ENCODE results near the gene TMEM138.

Gene TMEM138

DNA sequence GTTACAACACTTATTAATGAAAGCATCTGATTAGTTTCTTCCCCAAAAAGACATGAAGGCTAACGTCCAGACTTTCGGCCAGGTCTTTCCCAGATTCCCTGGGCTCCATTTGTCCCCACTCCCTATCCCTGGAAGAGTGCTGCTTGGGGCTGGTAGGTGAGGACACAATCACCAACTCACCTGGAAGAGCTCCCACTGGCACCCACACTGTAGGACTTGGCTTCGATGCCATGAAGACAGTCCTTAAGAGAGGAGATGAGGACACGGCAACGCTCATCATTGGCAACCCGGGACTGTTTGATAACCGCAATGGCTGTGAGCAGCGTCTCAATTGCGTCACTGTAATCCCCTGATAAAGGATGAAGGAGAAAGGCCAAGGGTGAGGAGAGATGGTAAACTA, 49.4 kb downstream of the TMEM138 start:
- DNase-seq, result no peak

DNA sequence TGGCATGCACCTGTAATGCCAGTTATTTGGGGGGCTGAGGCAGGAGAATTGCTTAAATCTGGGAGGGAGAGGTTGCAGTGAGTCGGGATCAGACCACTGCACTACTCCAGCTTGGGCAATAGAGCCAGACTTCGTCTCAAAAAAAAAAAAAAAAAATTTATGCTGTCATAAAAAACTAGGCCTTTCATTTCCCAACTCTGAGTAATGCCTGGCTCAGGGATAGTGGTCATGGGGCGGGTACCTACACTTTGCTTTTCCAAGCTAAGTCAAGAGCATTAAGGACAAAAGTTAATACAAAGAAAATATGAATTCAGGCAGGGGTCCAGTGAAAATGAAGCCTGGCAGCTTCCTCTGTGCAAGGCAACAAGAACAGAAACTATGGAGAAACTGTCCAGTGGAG, 51.3 kb downstream of the TMEM138 start:
- DNase-seq, result peak in 1 of 3 donors; percentile 14

- no peak for DNase-seq
Observed at GRCh38 chr11:61414547-61414946, 52.4 kb downstream of the TMEM138 start.

DNA sequence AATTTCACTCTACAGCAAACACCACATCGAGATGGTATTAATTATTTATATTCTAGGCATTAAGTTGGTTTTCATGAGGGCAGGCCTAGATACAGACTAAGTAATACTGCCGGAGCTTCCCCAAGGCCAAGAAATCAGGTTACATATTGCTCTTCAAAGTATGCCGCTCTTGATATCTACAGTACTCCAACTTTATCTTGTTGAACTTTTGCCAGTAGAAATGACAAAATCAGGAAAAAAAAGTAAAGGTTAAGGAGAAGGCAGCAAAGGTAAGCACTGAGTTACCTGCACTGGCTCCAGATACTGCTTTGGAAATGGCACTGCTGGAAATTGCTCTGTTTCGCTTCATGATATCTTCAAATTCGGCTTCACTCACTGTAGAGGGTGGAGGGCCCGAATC, 53.2 kb downstream of the TMEM138 start:
- no peak for DNase-seq

GRCh38 chr11:61416941-61417340, 54.8 kb downstream of the TMEM138 start:
- no peak for DNase-seq

- peak; percentile 53 to 76 (median 54) for DNase-seq
Observed at GRCh38 chr11:61417670-61418069, 55.5 kb downstream of the TMEM138 start.

DNA sequence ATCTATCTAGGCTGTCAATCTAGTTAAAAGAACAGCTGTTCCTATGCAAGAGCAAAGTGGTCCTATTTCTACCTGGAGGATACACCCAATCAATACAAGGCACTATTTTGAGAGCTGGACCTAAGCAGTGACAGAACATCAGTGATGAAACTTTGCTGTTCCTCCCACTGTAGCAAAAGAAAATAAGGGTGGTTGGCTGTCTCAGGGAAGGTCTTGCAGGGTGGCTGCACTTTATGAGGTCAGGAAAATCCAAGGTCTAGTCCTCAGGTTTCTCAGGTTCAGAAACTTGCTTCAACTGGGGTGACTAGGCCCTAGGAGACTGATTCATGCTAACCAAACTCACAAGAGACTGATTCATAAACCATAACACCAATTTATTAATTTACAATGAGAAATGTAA, 56.0 kb downstream of the TMEM138 start:
- peak; percentile 40 to 54 (median 41) for DNase-seq

All from suppressor macrophage treated with lipopolysaccharide for 1 hour (primary cell).